ENCODE data around the gene BUB1B.
"Not testable (repeated sequence)": the region's sequence is repeated elsewhere in the genome, so short reads cannot be mapped to it uniquely, and the experiment has no call there.

DNA sequence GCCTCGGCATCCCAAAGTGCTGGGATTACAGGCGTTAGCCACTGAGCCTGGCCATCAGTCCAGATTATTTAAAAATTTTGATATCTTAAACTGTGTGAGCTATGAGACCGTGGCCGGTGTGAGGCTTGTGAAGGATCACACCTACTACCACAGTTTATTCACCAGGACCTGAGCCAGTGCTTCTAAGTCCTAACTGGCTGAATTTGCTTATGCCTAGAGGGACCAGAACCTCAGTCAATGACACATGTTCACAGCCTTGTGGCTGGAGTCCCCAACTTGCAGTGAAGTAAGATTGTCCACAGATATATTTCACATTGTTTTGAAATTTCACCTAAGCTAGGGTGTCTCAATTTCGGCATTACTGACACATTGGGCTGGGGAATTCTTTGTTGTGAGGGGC lies 37.0 kb upstream of the BUB1B start:
- TF ChIP-seq, protein P1, sequence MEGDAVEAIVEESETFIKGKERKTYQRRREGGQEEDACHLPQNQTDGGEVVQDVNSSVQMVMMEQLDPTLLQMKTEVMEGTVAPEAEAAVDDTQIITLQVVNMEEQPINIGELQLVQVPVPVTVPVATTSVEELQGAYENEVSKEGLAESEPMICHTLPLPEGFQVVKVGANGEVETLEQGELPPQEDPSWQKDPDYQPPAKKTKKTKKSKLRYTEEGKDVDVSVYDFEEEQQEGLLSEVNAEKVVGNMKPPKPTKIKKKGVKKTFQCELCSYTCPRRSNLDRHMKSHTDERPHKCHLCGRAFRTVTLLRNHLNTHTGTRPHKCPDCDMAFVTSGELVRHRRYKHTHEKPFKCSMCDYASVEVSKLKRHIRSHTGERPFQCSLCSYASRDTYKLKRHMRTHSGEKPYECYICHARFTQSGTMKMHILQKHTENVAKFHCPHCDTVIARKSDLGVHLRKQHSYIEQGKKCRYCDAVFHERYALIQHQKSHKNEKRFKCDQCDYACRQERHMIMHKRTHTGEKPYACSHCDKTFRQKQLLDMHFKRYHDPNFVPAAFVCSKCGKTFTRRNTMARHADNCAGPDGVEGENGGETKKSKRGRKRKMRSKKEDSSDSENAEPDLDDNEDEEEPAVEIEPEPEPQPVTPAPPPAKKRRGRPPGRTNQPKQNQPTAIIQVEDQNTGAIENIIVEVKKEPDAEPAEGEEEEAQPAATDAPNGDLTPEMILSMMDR (IDR thresholded peaks at IDR 0.05 in 2 of 3, conservative IDR thresholded peaks at IDR 0.05 in 1 of 3; ENCODE audit: borderline replicate concordance in 1 of 3, insufficient read depth in 1 of 3, low read depth in 2 of 3, low read length in 2 of 3) = not testable (repeated sequence)
- TF ChIP-seq, protein P2, sequence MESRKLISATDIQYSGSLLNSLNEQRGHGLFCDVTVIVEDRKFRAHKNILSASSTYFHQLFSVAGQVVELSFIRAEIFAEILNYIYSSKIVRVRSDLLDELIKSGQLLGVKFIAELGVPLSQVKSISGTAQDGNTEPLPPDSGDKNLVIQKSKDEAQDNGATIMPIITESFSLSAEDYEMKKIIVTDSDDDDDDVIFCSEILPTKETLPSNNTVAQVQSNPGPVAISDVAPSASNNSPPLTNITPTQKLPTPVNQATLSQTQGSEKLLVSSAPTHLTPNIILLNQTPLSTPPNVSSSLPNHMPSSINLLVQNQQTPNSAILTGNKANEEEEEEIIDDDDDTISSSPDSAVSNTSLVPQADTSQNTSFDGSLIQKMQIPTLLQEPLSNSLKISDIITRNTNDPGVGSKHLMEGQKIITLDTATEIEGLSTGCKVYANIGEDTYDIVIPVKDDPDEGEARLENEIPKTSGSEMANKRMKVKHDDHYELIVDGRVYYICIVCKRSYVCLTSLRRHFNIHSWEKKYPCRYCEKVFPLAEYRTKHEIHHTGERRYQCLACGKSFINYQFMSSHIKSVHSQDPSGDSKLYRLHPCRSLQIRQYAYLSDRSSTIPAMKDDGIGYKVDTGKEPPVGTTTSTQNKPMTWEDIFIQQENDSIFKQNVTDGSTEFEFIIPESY (IDR thresholded peaks at IDR 0.05; ENCODE audit: extremely low read depth, insufficient replicate concordance, low read length) = not testable (repeated sequence)
- TF ChIP-seq SIN3A (IDR thresholded peaks at IDR 0.05; ENCODE audit: low read depth); POLR2A (IDR thresholded peaks at IDR 0.05; ENCODE audit: borderline replicate concordance, extremely low read depth, insufficient read depth, insufficient read length); EZH2 (IDR thresholded peaks at IDR 0.05); CEBPB (IDR thresholded peaks at IDR 0.05; ENCODE audit: low read depth); POLR2AphosphoS5 (IDR thresholded peaks at IDR 0.05; ENCODE audit: low read depth, low read length): not testable (repeated sequence)
- TF ChIP-seq, protein P3, sequence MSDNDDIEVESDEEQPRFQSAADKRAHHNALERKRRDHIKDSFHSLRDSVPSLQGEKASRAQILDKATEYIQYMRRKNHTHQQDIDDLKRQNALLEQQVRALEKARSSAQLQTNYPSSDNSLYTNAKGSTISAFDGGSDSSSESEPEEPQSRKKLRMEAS (IDR thresholded peaks at IDR 0.05) = not testable (repeated sequence)
- TF ChIP-seq, protein P4, sequence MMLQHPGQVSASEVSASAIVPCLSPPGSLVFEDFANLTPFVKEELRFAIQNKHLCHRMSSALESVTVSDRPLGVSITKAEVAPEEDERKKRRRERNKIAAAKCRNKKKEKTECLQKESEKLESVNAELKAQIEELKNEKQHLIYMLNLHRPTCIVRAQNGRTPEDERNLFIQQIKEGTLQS (IDR thresholded peaks at IDR 0.05) = not testable (repeated sequence)
- TF ChIP-seq, protein P5, sequence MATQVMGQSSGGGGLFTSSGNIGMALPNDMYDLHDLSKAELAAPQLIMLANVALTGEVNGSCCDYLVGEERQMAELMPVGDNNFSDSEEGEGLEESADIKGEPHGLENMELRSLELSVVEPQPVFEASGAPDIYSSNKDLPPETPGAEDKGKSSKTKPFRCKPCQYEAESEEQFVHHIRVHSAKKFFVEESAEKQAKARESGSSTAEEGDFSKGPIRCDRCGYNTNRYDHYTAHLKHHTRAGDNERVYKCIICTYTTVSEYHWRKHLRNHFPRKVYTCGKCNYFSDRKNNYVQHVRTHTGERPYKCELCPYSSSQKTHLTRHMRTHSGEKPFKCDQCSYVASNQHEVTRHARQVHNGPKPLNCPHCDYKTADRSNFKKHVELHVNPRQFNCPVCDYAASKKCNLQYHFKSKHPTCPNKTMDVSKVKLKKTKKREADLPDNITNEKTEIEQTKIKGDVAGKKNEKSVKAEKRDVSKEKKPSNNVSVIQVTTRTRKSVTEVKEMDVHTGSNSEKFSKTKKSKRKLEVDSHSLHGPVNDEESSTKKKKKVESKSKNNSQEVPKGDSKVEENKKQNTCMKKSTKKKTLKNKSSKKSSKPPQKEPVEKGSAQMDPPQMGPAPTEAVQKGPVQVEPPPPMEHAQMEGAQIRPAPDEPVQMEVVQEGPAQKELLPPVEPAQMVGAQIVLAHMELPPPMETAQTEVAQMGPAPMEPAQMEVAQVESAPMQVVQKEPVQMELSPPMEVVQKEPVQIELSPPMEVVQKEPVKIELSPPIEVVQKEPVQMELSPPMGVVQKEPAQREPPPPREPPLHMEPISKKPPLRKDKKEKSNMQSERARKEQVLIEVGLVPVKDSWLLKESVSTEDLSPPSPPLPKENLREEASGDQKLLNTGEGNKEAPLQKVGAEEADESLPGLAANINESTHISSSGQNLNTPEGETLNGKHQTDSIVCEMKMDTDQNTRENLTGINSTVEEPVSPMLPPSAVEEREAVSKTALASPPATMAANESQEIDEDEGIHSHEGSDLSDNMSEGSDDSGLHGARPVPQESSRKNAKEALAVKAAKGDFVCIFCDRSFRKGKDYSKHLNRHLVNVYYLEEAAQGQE (IDR thresholded peaks at IDR 0.05; ENCODE audit: low read depth) = not testable (repeated sequence)

Measured in HCT116 (cell line).